ENCODE data around the gene CLIP2. TPM values are rescaled to one million over a fixed set of nuclear protein-coding genes. Genes with fewer than 3 reads are reported as not detected.
"Not testable (repeated sequence)": the region's sequence is repeated elsewhere in the genome, so short reads cannot be mapped to it uniquely, and the experiment has no call there.

Gene CLIP2
- 1 to 10 TPM; 3.0 to 3.8 TPM for total RNA-seq

GRCh38 chr7:74289018-74289658, at the start of gene CLIP2:
Gene CLIP2 (plus strand): TSS chr7:74289407. CDS start chr7:74317547, 28,140 bp downstream.
- peak; percentile 80 for DNase-seq
- Mint-ChIP-seq H3K27ac (peak within 1 kb of the TSS; percentile 66), H3K9me3 (no peaks in the 10 kb centered on the region), H3K36me3 (no peaks in the 10 kb centered on the region), H3K4me1 (peaks cover 19% of the 10 kb centered on the region), H3K27me3 (peaks cover 43% of the 10 kb centered on the region), H3K4me3 (peak within 1 kb of the TSS; percentile 77)
- POLR2A ChIA-PET: interaction anchor here (1.0 to 1.8 kb wide), 2 partner anchors 19 to 25 kb away, joined by 3 to 6 read pairs; no protein-coding TSS in a partner anchor
- ATAC-seq (ENCODE audit: low read depth): peak; percentile 83

GRCh38 chr7:74240482-74240881, 48.7 kb upstream of the CLIP2 start:
- no peak overlapping the region for H3K4me3 Mint-ChIP-seq
- no peak overlapping the region for H3K27ac Mint-ChIP-seq
- H3K27me3 Mint-ChIP-seq: no peaks in the 10 kb centered on the region
- peaks cover 32% of the 10 kb centered on the region for H3K36me3 Mint-ChIP-seq
- ATAC-seq (ENCODE audit: low read depth) (no peak), DNase-seq (no peak)
- H3K4me1 Mint-ChIP-seq: peaks cover 25% of the 10 kb centered on the region
- POLR2A ChIA-PET: interaction anchor here (0.7 kb wide), 1 partner anchor 47 kb away, joined by 5 read pairs; no protein-coding TSS in a partner anchor
- no peaks in the 10 kb centered on the region for H3K9me3 Mint-ChIP-seq

GRCh38 chr7:74242122-74242443, 47.1 kb upstream of the CLIP2 start:
- peaks cover 17% of the 10 kb centered on the region for H3K4me1 Mint-ChIP-seq
- H3K27ac Mint-ChIP-seq: peak overlapping the region; percentile 9
- POLR2A ChIA-PET: interaction anchor here (1.2 kb wide), 1 partner anchor 48 kb away, joined by 3 read pairs; no protein-coding TSS in a partner anchor
- ATAC-seq (ENCODE audit: low read depth): no peak
- H3K27me3 Mint-ChIP-seq: no peaks in the 10 kb centered on the region
- H3K4me3 Mint-ChIP-seq: no peak overlapping the region
- peaks cover 25% of the 10 kb centered on the region for H3K36me3 Mint-ChIP-seq
- DNase-seq: no peak
- no peaks in the 10 kb centered on the region for H3K9me3 Mint-ChIP-seq

GRCh38 chr7:74246497-74246896, 42.7 kb upstream of the CLIP2 start:
- no peaks in the 10 kb centered on the region for H3K27me3 Mint-ChIP-seq
- POLR2A ChIA-PET: no interaction called here
- no peak overlapping the region for H3K4me3 Mint-ChIP-seq
- no peak overlapping the region for H3K27ac Mint-ChIP-seq
- no peak for DNase-seq
- H3K4me1 Mint-ChIP-seq: peaks cover 21% of the 10 kb centered on the region
- no peaks in the 10 kb centered on the region for H3K9me3 Mint-ChIP-seq
- ATAC-seq (ENCODE audit: low read depth): no peak
- H3K36me3 Mint-ChIP-seq: peaks cover 27% of the 10 kb centered on the region

GRCh38 chr7:74248156-74248555, 41.1 kb upstream of the CLIP2 start:
- H3K9me3 Mint-ChIP-seq: no peaks in the 10 kb centered on the region
- peaks cover 21% of the 10 kb centered on the region for H3K4me1 Mint-ChIP-seq
- ATAC-seq (ENCODE audit: low read depth) (no peak), DNase-seq (no peak)
- H3K27me3 Mint-ChIP-seq: no peaks in the 10 kb centered on the region
- no peak overlapping the region for H3K27ac Mint-ChIP-seq
- no peak overlapping the region for H3K4me3 Mint-ChIP-seq
- POLR2A ChIA-PET: no interaction called here
- H3K36me3 Mint-ChIP-seq: peaks cover 25% of the 10 kb centered on the region

- H3K27me3 Mint-ChIP-seq; H3K4me3 Mint-ChIP-seq; H3K9me3 Mint-ChIP-seq; ATAC-seq (ENCODE audit: low read depth); DNase-seq; H3K27ac Mint-ChIP-seq; POLR2A ChIA-PET: not testable (repeated sequence)
- H3K4me1 Mint-ChIP-seq: peaks cover 20% of the 10 kb centered on the region
- H3K36me3 Mint-ChIP-seq: peaks cover 23% of the 10 kb centered on the region
Measured at GRCh38 chr7:74249058-74249457, 40.1 kb upstream of the CLIP2 start.

GRCh38 chr7:74252893-74253292, 36.3 kb upstream of the CLIP2 start:
- H3K4me1 Mint-ChIP-seq: peaks cover 31% of the 10 kb centered on the region
- ATAC-seq (ENCODE audit: low read depth): no peak
- H3K36me3 Mint-ChIP-seq: peaks cover 26% of the 10 kb centered on the region
- H3K9me3 Mint-ChIP-seq: no peaks in the 10 kb centered on the region
- POLR2A ChIA-PET: interaction anchor here (0.6 to 1.6 kb wide), 5 partner anchors 8 to 542 kb away, joined by 3 to 9 read pairs (median 4); no protein-coding TSS in a partner anchor
- H3K27ac Mint-ChIP-seq: no peak overlapping the region
- H3K4me3 Mint-ChIP-seq: peak overlapping the region; percentile 94
- DNase-seq: no peak
- no peaks in the 10 kb centered on the region for H3K27me3 Mint-ChIP-seq

GRCh38 chr7:74253331-74253730, 35.9 kb upstream of the CLIP2 start:
- DNase-seq: no peak
- Mint-ChIP-seq H3K4me1 (peaks cover 29% of the 10 kb centered on the region), H3K27me3 (no peaks in the 10 kb centered on the region), H3K4me3 (peak overlapping the region; percentile 94), H3K9me3 (no peaks in the 10 kb centered on the region), H3K36me3 (peaks cover 23% of the 10 kb centered on the region), H3K27ac (peak overlapping the region; percentile 94)
- no peak for ATAC-seq (ENCODE audit: low read depth)
- POLR2A ChIA-PET: interaction anchor here (1.1 to 1.6 kb wide), 3 partner anchors 9 to 42 kb away, joined by 3 to 5 read pairs (median 4); no protein-coding TSS in a partner anchor

GRCh38 chr7:74253835-74254128, 35.4 kb upstream of the CLIP2 start:
- Mint-ChIP-seq H3K9me3 (no peaks in the 10 kb centered on the region), H3K36me3 (peaks cover 23% of the 10 kb centered on the region), H3K4me3 (peak overlapping the region; percentile 94), H3K27ac (peak overlapping the region; percentile 94), H3K27me3 (no peaks in the 10 kb centered on the region), H3K4me1 (peaks cover 29% of the 10 kb centered on the region)
- DNase-seq (no peak), ATAC-seq (ENCODE audit: low read depth) (peak; percentile 14)
- POLR2A ChIA-PET: interaction anchor here (1.3 to 1.6 kb wide), 3 partner anchors 15 to 43 kb away, joined by 4 to 6 read pairs (median 5); no protein-coding TSS in a partner anchor

GRCh38 chr7:74254129-74254857, 34.9 kb upstream of the CLIP2 start, which contains the start of gene RFC2:
Gene RFC2 (minus strand): TSS chr7:74254399. CDS start chr7:74254383, 16 bp downstream.
- ATAC-seq (ENCODE audit: low read depth): peak; percentile 95
- Mint-ChIP-seq H3K27me3 (no peaks in the 10 kb centered on the region), H3K4me1 (peaks cover 29% of the 10 kb centered on the region), H3K9me3 (no peaks in the 10 kb centered on the region), H3K27ac (peak within 1 kb of the TSS; percentile 94), H3K4me3 (peak within 1 kb of the TSS; percentile 94), H3K36me3 (peaks cover 23% of the 10 kb centered on the region)
- DNase-seq: peak; percentile 100
- POLR2A ChIA-PET: interaction anchor here (0.5 to 1.4 kb wide), 4 partner anchors 14 to 44 kb away, joined by 3 to 6 read pairs (median 4); partner anchors contain the start of gene LAT2

- DNase-seq (no peak), ATAC-seq (ENCODE audit: low read depth) (no peak)
- POLR2A ChIA-PET: interaction anchor here (0.5 to 1.3 kb wide), 3 partner anchors 14 to 45 kb away, joined by 3 to 6 read pairs (median 3); partner anchors contain the start of gene LAT2
- Mint-ChIP-seq H3K9me3 (no peaks in the 10 kb centered on the region), H3K4me1 (peaks cover 25% of the 10 kb centered on the region), H3K36me3 (peaks cover 19% of the 10 kb centered on the region), H3K27ac (peak overlapping the region; percentile 94), H3K27me3 (no peaks in the 10 kb centered on the region), H3K4me3 (peak overlapping the region; percentile 94)
Measured at GRCh38 chr7:74254858-74255379, 34.3 kb upstream of the CLIP2 start.

- ATAC-seq (ENCODE audit: low read depth); POLR2A ChIA-PET; DNase-seq; H3K9me3 Mint-ChIP-seq; H3K27me3 Mint-ChIP-seq; H3K27ac Mint-ChIP-seq: not testable (repeated sequence)
- Mint-ChIP-seq H3K4me1 (peaks cover 21% of the 10 kb centered on the region), H3K36me3 (peaks cover 15% of the 10 kb centered on the region), H3K4me3 (peak overlapping the region; percentile 94)
Measured at GRCh38 chr7:74255461-74255860, 33.7 kb upstream of the CLIP2 start.
